NCI-H345 treated with DMSO at 0.1 percent for 48 hours (cell line): ENCODE results near the gene ZFR2.

Source experiments
- DNase-seq: peaks from one replicate; lab custom pipeline; 2025; ENCODE audit not compliant: unreplicated experiment; lab: John Stamatoyannopoulos, UW

Gene ZFR2

GRCh38 chr19:3790941-3791340 lies 77.9 kb downstream of the ZFR2 start:
- DNase-seq = no peak

- DNase-seq = no peak
These were observed 78.6 kb downstream of the ZFR2 start for GRCh38 chr19:3790209-3790734.

GRCh38 chr19:3788996-3789778 lies 79.7 kb downstream of the ZFR2 start:
- no peak for DNase-seq

GRCh38 chr19:3785938-3786824 lies 82.7 kb downstream of the ZFR2 start, which contains the start of gene MATK:
TSS of gene MATK (minus strand) at chr19:3786381. CDS start at chr19:3785135, 1,246 bp downstream.
- DNase-seq = no peak

- DNase-seq = no peak
These were observed 83.3 kb downstream of the ZFR2 start for GRCh38 chr19:3785451-3785937.

GRCh38 chr19:3784607-3785450 lies 84.0 kb downstream of the ZFR2 start:
- DNase-seq = no peak

- no peak for DNase-seq
These were observed 84.9 kb downstream of the ZFR2 start for GRCh38 chr19:3783660-3784584.

- no peak for DNase-seq
These were observed 85.9 kb downstream of the ZFR2 start for GRCh38 chr19:3782903-3783302.

GRCh38 chr19:3782330-3782729 lies 86.5 kb downstream of the ZFR2 start:
- DNase-seq = no peak

GRCh38 chr19:3781603-3782002 lies 87.2 kb downstream of the ZFR2 start:
- no peak for DNase-seq

- no peak for DNase-seq
These were observed 88.0 kb downstream of the ZFR2 start for GRCh38 chr19:3780786-3781304.

- DNase-seq = no peak
These were observed 89.7 kb downstream of the ZFR2 start for GRCh38 chr19:3778899-3779723.

- DNase-seq = no peak
These were observed 90.6 kb downstream of the ZFR2 start for GRCh38 chr19:3778104-3778867.

- no peak for DNase-seq
These were observed 92.3 kb downstream of the ZFR2 start for GRCh38 chr19:3776479-3777040.

- no peak for DNase-seq
These were observed 93.0 kb downstream of the ZFR2 start for GRCh38 chr19:3775831-3776230.

GRCh38 chr19:3775374-3775711 lies 93.5 kb downstream of the ZFR2 start:
- DNase-seq = no peak

GRCh38 chr19:3774621-3775373 lies 94.0 kb downstream of the ZFR2 start:
- no peak for DNase-seq
